ENCODE results near the gene ATP11A. TPM values are rescaled to one million over a fixed set of nuclear protein-coding genes. Genes with fewer than 3 reads are reported as not detected.
A peak's percentile ranks its signal among the peaks of the same experiment; 100 is the strongest.
"Not testable (repeated sequence)": the region's sequence is repeated elsewhere in the genome, so short reads cannot be mapped to it uniquely, and the experiment has no call there.

ATP11A gene
- total RNA-seq, 6 experiments from 2014 or later: 24.3 to 57.4 (median 33.1) TPM

DNA sequence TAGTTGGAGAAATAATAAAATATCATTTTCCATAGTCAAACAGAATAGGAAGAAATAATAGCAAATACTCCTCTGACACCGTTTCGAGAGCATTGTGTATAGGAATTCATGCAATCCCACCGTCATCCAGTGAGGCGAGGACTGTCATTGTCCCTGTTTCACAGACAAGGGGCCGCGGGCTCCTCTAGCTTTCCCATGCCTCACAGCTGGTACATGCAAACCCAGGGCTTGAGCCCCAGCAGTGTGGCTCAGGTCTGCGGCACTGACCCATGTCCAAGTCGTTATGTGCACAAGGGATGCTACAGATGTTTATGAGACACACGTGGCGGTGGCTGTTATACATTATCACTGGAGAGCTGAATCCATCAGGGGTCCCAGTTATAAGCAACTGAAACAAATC, 18.5 kb upstream of the ATP11A start:
- intact Hi-C loops (cut with DNase I): no loop called here
- 83% methylated on average over 4 of the region's 10 CpGs for WGBS (ENCODE audit: insufficient coverage, low coverage, low lambda C conversion rate, missing lambda C conversion rate)
- no peak for TF ChIP-seq POLR2A (IDR thresholded peaks at IDR 0.05)
- TF ChIP-seq, protein P1, sequence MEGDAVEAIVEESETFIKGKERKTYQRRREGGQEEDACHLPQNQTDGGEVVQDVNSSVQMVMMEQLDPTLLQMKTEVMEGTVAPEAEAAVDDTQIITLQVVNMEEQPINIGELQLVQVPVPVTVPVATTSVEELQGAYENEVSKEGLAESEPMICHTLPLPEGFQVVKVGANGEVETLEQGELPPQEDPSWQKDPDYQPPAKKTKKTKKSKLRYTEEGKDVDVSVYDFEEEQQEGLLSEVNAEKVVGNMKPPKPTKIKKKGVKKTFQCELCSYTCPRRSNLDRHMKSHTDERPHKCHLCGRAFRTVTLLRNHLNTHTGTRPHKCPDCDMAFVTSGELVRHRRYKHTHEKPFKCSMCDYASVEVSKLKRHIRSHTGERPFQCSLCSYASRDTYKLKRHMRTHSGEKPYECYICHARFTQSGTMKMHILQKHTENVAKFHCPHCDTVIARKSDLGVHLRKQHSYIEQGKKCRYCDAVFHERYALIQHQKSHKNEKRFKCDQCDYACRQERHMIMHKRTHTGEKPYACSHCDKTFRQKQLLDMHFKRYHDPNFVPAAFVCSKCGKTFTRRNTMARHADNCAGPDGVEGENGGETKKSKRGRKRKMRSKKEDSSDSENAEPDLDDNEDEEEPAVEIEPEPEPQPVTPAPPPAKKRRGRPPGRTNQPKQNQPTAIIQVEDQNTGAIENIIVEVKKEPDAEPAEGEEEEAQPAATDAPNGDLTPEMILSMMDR (IDR thresholded peaks at IDR 0.05): no peak
- no peaks in the 10 kb centered on the region for H3K4me1 ChIP-seq
- H3K27ac ChIP-seq: no peak overlapping the region
- H3K27me3 ChIP-seq: no peaks in the 10 kb centered on the region
- DNase-seq: peak in 1 of 3 donors; percentile 20
- H3K36me3 ChIP-seq: no peaks in the 10 kb centered on the region
- no peak overlapping the region for H3K4me3 ChIP-seq
- ATAC-seq: no peak
- no peaks in the 10 kb centered on the region for H3K9me3 ChIP-seq

DNA sequence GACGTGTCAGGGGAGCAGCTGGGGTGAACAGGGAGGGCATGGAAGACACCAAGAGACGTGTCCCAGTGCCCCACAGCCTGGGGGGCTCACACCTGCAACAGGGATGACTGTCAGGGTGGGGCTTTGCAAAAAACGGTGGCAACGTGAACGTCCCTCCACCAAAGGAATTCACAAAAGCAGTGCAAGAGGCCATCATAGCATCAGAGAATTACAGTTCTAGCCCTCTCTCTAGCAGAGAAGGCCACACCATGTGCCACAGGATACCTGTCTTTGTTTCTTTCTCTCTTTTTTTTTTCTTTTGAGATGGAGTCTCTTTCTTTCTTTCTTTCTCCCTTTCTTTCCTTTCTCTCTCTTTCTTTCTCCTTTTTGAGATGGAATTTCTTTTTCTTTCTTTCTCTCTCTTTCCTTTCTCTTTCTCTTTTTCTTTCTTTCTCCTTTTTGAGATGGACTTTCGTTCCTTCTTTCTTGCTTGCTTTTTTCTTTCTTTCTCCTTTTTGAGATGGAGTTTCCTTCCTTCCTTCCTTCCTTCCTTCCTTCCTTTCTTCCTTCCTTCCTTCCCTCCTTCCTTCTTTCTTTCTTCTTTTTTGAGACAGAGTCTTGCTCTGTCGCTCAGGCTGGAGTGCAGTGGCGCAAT, 17.1 kb upstream of the ATP11A start:
- H3K36me3 ChIP-seq: no peaks in the 10 kb centered on the region
- H3K4me1 ChIP-seq: no peaks in the 10 kb centered on the region
- no peaks in the 10 kb centered on the region for H3K27me3 ChIP-seq
- 65% methylated on average over 4 of the region's 8 CpGs for WGBS (ENCODE audit: insufficient coverage, low coverage, low lambda C conversion rate, missing lambda C conversion rate)
- ATAC-seq (no peak), DNase-seq (no peak)
- H3K9me3 ChIP-seq: no peaks in the 10 kb centered on the region
- TF ChIP-seq, protein P1 (IDR thresholded peaks at IDR 0.05): no peak
- TF ChIP-seq POLR2A (IDR thresholded peaks at IDR 0.05): no peak
- H3K27ac ChIP-seq: no peak overlapping the region
- H3K4me3 ChIP-seq: no peak overlapping the region
- intact Hi-C loops (cut with DNase I): no loop called here

DNA sequence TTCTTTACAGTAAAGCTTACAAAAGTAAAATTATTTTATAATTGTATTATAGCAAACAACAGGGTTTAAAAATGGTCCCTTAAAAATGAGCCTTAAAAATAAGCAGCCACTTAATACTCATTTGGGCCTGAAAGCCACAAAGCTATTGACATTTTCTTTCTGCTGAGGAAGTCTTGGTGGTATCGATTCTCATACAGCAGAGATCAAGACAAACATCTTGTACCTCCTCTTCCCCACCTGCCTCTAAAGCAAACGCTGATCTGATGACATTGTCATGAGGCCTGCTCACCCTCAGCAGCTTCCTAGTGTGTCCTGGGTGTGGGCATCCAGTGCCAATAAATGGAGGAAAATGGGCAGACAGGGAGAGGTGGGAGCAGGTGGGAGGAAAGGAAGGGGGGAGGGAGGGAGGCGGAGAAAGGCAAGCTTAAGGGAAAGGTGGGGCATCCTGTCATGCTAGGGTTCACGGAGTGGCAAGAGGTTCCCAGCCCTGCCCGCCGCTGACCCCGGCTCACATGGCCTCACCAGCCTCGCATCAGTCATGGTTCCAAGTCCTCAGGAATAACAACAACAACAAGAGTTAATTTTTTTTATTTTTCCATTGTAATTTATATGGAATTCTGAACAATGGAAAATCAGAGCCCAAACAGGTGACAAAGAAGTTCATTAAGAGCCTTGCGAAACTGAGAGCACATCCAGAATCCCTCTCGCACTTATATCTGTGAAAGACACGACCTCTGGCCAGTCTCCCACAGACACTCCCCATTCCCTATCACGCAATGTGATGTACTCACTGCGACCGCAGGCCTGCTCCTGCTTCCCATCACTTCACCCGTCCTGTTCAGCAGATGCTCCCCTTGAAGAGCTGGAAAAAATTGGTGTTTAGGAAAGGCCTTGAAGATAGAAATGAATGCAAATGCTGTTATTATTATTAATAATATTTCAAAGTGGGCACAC, 15.1 kb upstream of the ATP11A start:
- H3K9me3 ChIP-seq: no peaks in the 10 kb centered on the region
- WGBS (ENCODE audit: insufficient coverage, low coverage, low lambda C conversion rate, missing lambda C conversion rate): 73% methylated on average over 14 of the region's 15 CpGs

DNA sequence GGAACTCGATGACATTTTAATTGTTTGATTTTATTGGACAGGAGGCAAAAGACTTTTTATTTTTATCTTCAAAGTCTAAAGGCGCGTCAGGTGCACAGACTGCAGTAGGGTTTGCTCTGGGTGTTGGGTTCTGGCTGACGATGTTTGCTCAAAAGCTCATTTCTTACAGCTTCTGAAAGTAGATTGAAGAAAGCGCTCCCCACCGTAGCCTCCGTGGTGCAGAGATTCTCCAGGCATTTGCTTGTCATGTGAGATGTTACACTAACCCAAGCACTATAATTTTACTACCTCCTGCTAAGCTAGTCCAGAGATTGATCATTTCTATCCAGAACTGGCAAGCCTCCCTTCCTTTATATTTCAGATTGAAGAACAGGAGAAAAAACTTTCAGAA, 14.5 kb upstream of the ATP11A start:
- no peak overlapping the region for H3K27ac ChIP-seq
- DNase-seq (no peak), ATAC-seq (no peak)
- no peak overlapping the region for H3K4me3 ChIP-seq
- H3K27me3 ChIP-seq: no peaks in the 10 kb centered on the region
- TF ChIP-seq, protein P1 (IDR thresholded peaks at IDR 0.05): no peak
- no peak for TF ChIP-seq POLR2A (IDR thresholded peaks at IDR 0.05)
- no peaks in the 10 kb centered on the region for H3K9me3 ChIP-seq
- 66% methylated on average over 6 of the region's 7 CpGs for WGBS (ENCODE audit: insufficient coverage, low coverage, low lambda C conversion rate, missing lambda C conversion rate)
- H3K4me1 ChIP-seq: no peaks in the 10 kb centered on the region
- no peaks in the 10 kb centered on the region for H3K36me3 ChIP-seq
- intact Hi-C loops (cut with DNase I): no loop called here

More for the DNA sequence above, 15.1 kb upstream of the ATP11A start:
- Histone ChIP-seq H3K27me3 (no peaks in the 10 kb centered on the region), H3K36me3 (no peaks in the 10 kb centered on the region), H3K4me1 (no peaks in the 10 kb centered on the region), H3K4me3 (no peak overlapping the region), H3K27ac (no peak overlapping the region)
- ATAC-seq: no peak
- TF ChIP-seq POLR2A (IDR thresholded peaks at IDR 0.05): no peak
- TF ChIP-seq, protein P1 (IDR thresholded peaks at IDR 0.05): no peak
- intact Hi-C loops (cut with DNase I): no loop called here
- DNase-seq: peak in 1 of 3 donors; percentile 30

DNA sequence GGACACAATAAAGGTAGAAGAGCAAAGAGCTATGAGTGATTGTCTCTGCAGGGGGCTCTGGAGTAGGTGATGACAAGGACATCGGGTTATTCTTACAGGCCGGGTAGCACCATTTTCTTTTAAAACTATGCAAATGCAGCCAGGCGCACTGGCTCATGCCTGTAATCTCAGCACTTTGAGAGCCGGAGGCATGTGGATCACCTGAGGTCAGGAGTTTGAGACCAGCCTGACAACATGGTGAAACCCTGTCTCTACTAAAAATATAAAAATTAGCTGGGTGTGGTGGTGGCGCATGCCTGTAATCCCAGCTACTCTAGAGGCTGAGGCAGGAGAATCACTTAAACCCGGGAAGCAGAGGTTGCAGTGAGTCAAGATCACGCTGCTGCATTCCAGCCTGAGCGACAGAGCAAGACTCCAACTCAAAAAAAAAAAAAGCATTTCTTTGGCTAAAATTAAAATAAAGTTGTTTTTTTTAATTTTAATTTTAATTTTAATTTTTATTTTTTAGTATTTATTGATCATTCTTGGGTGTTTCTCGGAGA, 12.3 kb upstream of the ATP11A start:
- ATAC-seq; H3K36me3 ChIP-seq; H3K4me3 ChIP-seq; DNase-seq; H3K27ac ChIP-seq; H3K27me3 ChIP-seq; H3K4me1 ChIP-seq; intact Hi-C loops (cut with DNase I); H3K9me3 ChIP-seq: not testable (repeated sequence)
- WGBS (ENCODE audit: insufficient coverage, low coverage, low lambda C conversion rate, missing lambda C conversion rate): 87% methylated on average over 9 of the region's 9 CpGs
